Loucy (cell line): Measurements from ENCODE around the gene NDUFAF5.

Experiments used
- CTCF ChIP-seq: fragments of 200-600 bp; sonication (generic); conservative IDR thresholded peaks from 2 replicates; pipeline ENCODE4 v1.5.1; 2014; ENCODE audit warnings: mild to moderate bottlenecking, antibody characterized with exemption, low read length
- EZH2phosphoT487 ChIP-seq: fragments of 200-600 bp; IDR thresholded peaks from 2 replicates; pipeline ENCODE4 v1.6.1; 2018; ENCODE audit warnings: antibody characterized with exemption, mild to moderate bottlenecking, moderate library complexity, borderline replicate concordance

- TF ChIP-seq CTCF (no peak), EZH2phosphoT487 (no peak)
These were observed 6.0 kb upstream of the NDUFAF5 start for GRCh38 chr20:13778827-13779226.
